Glutamatergic neuron (in vitro differentiated cells): ENCODE results near the gene FNDC3A. TPM values are rescaled to one million over a fixed set of nuclear protein-coding genes. Genes with fewer than 3 reads are reported as not detected.

Source experiments
- DNase-seq: peaks from one replicate; pipeline ENCODE4 v3.0.0; 2022
- H3K27ac Mint-ChIP-seq: one replicate; pipeline ENCODE4 v1.8.0; 2020; ENCODE audit warnings: mild to moderate bottlenecking, mixed read lengths, inconsistent platforms; ENCODE audit not compliant: unreplicated experiment
- H3K27me3 Mint-ChIP-seq: one replicate; pipeline ENCODE4 v1.8.0; 2020; ENCODE audit warnings: mild to moderate bottlenecking, moderate library complexity, mixed read lengths, inconsistent platforms; ENCODE audit not compliant: unreplicated experiment
- H3K36me3 Mint-ChIP-seq: one replicate; pipeline ENCODE4 v1.8.0; 2020; ENCODE audit warnings: mild to moderate bottlenecking, mixed read lengths, inconsistent platforms; ENCODE audit not compliant: unreplicated experiment
- H3K4me1 Mint-ChIP-seq: one replicate; pipeline ENCODE4 v1.8.0; 2020; ENCODE audit warnings: mild to moderate bottlenecking, low read depth, mixed read lengths, inconsistent platforms; ENCODE audit not compliant: unreplicated experiment
- H3K4me3 Mint-ChIP-seq: one replicate; pipeline ENCODE4 v1.8.0; 2020; ENCODE audit warnings: mild to moderate bottlenecking, mixed read lengths, inconsistent platforms; ENCODE audit not compliant: unreplicated experiment
- H3K9me3 Mint-ChIP-seq: one replicate; pipeline ENCODE4 v1.8.0; 2020; ENCODE audit warnings: mild to moderate bottlenecking, moderate library complexity, mixed read lengths, inconsistent platforms; ENCODE audit not compliant: unreplicated experiment
- total RNA-seq: library from RNA; stranded (reverse); fragmentation: NEBNext Ultra II Directional; extraction: Animal tissue kit (Norgen Biotek cat#: 25700); gene quantifications from one replicate; pipeline ENCODE4 v1.2.1, GENCODE V29; 2021; ENCODE audit not compliant: unreplicated experiment
- TF ChIP-seq, protein P1 (sequence below): fragments of 200-600 bp; sonication (generic); IDR thresholded peaks from one replicate; pipeline ENCODE4 v1.5.0; 2021; ENCODE audit not compliant: partially characterized antibody, unreplicated experiment

The FNDC3A gene
- total RNA-seq, 1 donor from 2014 or later: 46.3 TPM

DNA sequence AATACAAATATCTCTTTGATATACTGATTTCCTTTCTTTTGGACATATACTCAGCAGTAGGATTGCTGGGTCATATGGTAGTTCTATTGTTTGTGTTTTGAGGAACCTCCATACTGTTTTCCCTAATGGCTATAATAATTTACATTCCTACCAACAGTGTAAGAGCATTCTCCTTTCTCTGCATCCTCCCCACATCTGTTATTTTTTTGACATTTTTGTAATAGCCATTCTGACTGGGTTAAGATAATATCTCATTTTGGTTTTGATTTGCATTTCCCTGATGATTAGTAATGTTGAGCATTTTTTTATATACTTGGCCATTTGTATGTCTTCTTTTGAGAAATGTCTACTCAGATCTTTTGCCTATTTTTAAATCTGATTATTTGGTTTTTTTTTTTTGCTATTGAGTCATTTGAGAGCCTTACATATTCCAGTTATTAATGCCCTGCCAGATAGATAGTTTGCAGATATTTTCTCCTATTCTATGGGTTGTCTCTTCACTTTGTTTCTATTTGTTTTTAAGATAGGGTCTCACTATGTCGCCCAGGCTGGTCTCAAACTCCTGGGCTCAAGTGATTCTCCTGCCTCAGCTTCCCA is 95.7 kb downstream of the FNDC3A start:
- no peaks in the 10 kb centered on the region for H3K36me3 Mint-ChIP-seq
- no peak overlapping the region for H3K27ac Mint-ChIP-seq
- TF ChIP-seq, protein P1, sequence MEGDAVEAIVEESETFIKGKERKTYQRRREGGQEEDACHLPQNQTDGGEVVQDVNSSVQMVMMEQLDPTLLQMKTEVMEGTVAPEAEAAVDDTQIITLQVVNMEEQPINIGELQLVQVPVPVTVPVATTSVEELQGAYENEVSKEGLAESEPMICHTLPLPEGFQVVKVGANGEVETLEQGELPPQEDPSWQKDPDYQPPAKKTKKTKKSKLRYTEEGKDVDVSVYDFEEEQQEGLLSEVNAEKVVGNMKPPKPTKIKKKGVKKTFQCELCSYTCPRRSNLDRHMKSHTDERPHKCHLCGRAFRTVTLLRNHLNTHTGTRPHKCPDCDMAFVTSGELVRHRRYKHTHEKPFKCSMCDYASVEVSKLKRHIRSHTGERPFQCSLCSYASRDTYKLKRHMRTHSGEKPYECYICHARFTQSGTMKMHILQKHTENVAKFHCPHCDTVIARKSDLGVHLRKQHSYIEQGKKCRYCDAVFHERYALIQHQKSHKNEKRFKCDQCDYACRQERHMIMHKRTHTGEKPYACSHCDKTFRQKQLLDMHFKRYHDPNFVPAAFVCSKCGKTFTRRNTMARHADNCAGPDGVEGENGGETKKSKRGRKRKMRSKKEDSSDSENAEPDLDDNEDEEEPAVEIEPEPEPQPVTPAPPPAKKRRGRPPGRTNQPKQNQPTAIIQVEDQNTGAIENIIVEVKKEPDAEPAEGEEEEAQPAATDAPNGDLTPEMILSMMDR: no peak
- no peak overlapping the region for H3K4me3 Mint-ChIP-seq
- DNase-seq: no peak
- H3K27me3 Mint-ChIP-seq: peaks cover 4% of the 10 kb centered on the region
- H3K9me3 Mint-ChIP-seq: no peaks in the 10 kb centered on the region
- peaks cover 3% of the 10 kb centered on the region for H3K4me1 Mint-ChIP-seq

DNA sequence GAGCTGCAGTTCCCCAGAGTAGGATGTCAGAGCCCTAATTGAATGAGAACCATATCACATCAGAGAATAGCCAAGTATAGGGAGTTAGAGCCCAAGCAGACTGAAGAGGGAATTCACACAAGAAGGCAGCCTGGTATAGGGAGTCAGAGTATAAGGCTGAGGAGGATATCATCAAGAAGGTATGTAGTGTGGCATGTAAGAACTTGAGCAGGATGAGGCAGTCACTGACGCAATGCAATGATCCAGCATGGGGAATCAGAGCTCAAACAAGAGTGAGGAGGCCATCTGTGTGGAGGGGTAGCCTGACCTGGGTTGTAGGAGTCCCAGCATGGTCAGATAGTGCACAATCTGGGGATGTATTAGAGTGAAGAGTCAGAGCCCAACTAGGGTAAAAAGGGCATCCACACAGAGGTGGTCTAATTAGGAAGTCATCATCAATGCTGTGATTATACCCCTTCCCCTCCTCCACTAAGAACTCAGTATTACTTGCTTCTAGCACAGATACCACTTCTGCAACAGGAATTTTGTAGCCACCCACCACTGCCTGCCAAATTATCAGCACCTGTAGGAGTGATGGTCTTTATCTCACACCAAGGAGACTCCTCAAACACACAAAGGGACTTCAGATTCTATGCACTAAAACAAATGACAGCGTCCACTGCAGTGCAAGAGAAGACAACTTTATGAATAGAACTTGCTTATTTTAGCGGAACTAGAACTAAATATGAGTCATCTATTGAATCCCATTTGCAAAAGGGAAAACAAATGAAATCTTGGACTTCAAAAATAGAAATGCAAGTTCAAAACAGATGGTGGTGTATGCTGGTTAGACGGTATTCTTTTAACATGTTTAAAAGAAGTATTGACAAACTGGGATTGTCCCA is 107.2 kb downstream of the FNDC3A start:
- Mint-ChIP-seq H3K4me3 (no peak overlapping the region), H3K27ac (no peak overlapping the region), H3K9me3 (no peaks in the 10 kb centered on the region), H3K36me3 (no peaks in the 10 kb centered on the region), H3K27me3 (no peaks in the 10 kb centered on the region), H3K4me1 (no peaks in the 10 kb centered on the region)
- DNase-seq: no peak
- TF ChIP-seq, protein P1: no peak

DNA sequence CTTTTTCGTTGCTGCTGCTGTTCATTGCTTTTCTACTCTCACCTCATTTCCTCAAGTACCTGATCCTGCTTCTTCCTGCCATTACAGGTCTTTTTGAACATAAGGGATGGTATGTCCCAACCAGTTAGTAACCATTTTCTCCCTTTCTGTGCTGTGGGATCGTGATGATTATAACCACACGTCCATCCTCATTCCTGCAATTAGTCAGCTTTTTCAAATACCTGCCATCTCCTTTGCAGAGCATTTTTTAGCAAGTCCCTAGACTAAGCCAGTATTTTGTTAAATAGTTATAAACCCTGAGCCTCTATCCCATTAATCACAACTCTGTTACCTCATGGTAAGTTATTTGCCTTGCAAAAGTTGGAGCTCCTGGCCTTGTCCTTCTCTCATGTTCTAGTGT is 109.2 kb downstream of the FNDC3A start:
- no peak overlapping the region for H3K27ac Mint-ChIP-seq
- no peaks in the 10 kb centered on the region for H3K27me3 Mint-ChIP-seq

DNA sequence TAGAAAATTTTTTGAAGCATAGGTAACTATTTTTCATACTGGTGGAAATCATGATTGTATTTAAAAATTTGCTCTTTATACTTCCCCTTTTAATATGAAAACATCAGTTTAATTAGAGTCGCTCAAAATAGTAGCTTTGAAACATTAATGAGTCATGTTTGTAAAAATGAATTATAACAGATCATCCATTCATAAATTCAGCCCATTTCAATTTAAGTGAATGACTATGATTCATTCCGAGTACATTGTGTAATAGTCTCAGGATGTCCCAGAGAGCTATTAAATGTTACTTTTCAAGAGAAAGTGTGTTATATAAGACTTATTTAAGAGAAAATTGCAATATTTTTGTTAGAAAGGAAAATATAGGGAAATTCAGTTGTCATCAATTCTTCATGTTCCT is 111.0 kb downstream of the FNDC3A start:
- Mint-ChIP-seq H3K27me3 (no peaks in the 10 kb centered on the region), H3K36me3 (no peaks in the 10 kb centered on the region), H3K27ac (no peak overlapping the region), H3K4me1 (no peaks in the 10 kb centered on the region), H3K9me3 (no peaks in the 10 kb centered on the region), H3K4me3 (no peak overlapping the region)
- TF ChIP-seq, protein P1: no peak
- DNase-seq: no peak

More for the DNA sequence above, 109.2 kb downstream of the FNDC3A start:
- Mint-ChIP-seq H3K4me1 (no peaks in the 10 kb centered on the region), H3K9me3 (no peaks in the 10 kb centered on the region), H3K36me3 (no peaks in the 10 kb centered on the region), H3K4me3 (no peak overlapping the region)
- no peak for DNase-seq
- TF ChIP-seq, protein P1: no peak

DNA sequence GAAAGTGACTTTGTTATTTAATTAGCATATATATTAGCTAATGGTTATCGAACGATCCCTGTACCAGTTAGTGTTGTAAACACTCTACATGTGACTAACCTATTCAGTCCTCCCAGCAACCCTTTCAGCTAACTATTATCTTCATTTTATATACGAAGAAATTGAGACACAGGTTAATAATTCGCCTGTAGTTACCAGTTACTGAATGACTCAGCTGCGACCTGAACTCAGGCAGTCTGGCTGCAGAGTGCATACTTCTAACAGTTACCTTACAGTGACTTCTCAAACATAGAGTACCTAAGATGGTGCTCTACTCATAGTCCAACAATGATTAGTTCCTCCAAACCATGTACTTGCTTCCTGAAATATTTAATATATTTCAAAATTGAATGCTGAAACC is 117.7 kb downstream of the FNDC3A start:
- TF ChIP-seq, protein P1: no peak
- no peak for DNase-seq
- H3K4me1 Mint-ChIP-seq: peaks cover 19% of the 10 kb centered on the region
- H3K4me3 Mint-ChIP-seq: no peak overlapping the region
- H3K9me3 Mint-ChIP-seq: peaks cover 2% of the 10 kb centered on the region
- no peak overlapping the region for H3K27ac Mint-ChIP-seq
- H3K27me3 Mint-ChIP-seq: no peaks in the 10 kb centered on the region
- H3K36me3 Mint-ChIP-seq: no peaks in the 10 kb centered on the region
